Stomach (tissue), 9 donors: Measurements from ENCODE around the gene MSL2. TPM values are rescaled to one million over a fixed set of nuclear protein-coding genes. Genes with fewer than 3 reads are reported as not detected.
"Not testable (repeated sequence)": the region's sequence is repeated elsewhere in the genome, so short reads cannot be mapped to it uniquely, and the experiment has no call there.

Experiments used
- DNase-seq, 2 donors: peaks; one replicate each; pipeline versions ENCODE4 v3.0.0 to v3.0.0-alpha.2; 2013 to 2019
- H3K27ac ChIP-seq, 5 donors: fragments of 200-600 bp in 4 of 5; sonication (generic) in 4 of 5; one replicate each; pipeline ENCODE4 v1.5.1; 2013 to 2019; ENCODE audit warnings: mild to moderate bottlenecking in 1 of 5, moderate library complexity in 1 of 5
- H3K27me3 ChIP-seq, 3 donors: fragments of 200-600 bp; sonication (generic); one replicate each; pipeline ENCODE4 v1.5.1; 2017 to 2019; ENCODE audit warnings: mixed run types in 1 of 3
- H3K36me3 ChIP-seq, 4 donors: fragments of 200-600 bp; sonication (generic); 1 replicate in 3 of 4; 2 replicates in 1 of 4; pipeline ENCODE4 v1.5.1; 2016 to 2019
- H3K4me1 ChIP-seq, 4 donors: fragments of 200-600 bp; sonication (generic); one replicate each; pipeline ENCODE4 v1.5.1; 2016 to 2019
- H3K4me3 ChIP-seq, 4 donors: fragments of 200-600 bp; sonication (generic) in 3 of 4; one replicate each; pipeline ENCODE4 v1.5.1; 2016 to 2019; ENCODE audit warnings: mild to moderate bottlenecking in 1 of 4
- H3K9me3 ChIP-seq, 4 donors: fragments of 200-600 bp; sonication (generic); one replicate each; pipeline ENCODE4 v1.5.1; 2016 to 2019
- EP300 ChIP-seq: sonication (generic); formaldehyde crosslinking; IDR thresholded peaks from one replicate; pipeline ENCODE4 v1.6.1; 2017; ENCODE audit warnings: antibody characterized with exemption
- POLR2A ChIP-seq, 4 donors: fragments of 450-650 bp; IDR thresholded peaks; one replicate each; pipeline ENCODE4 v1.6.1; 2016; ENCODE audit warnings: antibody characterized with exemption in 4 of 4, control low read depth in 2 of 4, mild to moderate bottlenecking in 1 of 4, moderate library complexity in 1 of 4
- POLR2AphosphoS5 ChIP-seq, 3 donors: sonication (generic); formaldehyde crosslinking; IDR thresholded peaks; one replicate each; pipeline ENCODE4 v1.6.1; 2016; ENCODE audit warnings: antibody characterized with exemption in 3 of 3
- WGBS, 5 donors: extraction: QIAGEN DNeasy Blood & Tissue Kit in 3 of 5; methylation state at CpG; one replicate each; pipeline versions ENCODE4 v1.1.5 to v1.1.7; 2013 to 2018; 5-methylcytosine and 5-hydroxymethylcytosine counted together
- intact Hi-C: fragments of 100-400 bp; cut with DNase I; formaldehyde crosslinking; loops from one replicate; pipeline ENCODE4 v1.15.1; 2023; ENCODE audit warnings: low total_unique reads
- polyA plus RNA-seq, 3 donors: library from polyadenylated mRNA; stranded (reverse); fragments of 200-250 nt; gene quantifications; one replicate each; pipeline ENCODE4 v1.2.3, GENCODE V29; 2013
- total RNA-seq, 5 donors: library from RNA; depleted of rRNA; stranded (reverse); fragments of >200 nt; gene quantifications; one replicate each; pipeline versions ENCODE4 v1.1.0 to v1.2.3, GENCODE V29; 2014 to 2016
- TF ChIP-seq, protein P1 (sequence below), 7 experiments: fragments of 450-650 bp in 4 of 7; fragments of 200-600 bp in 3 of 7; sonication (generic) in 3 of 7; IDR thresholded peaks; one replicate each; pipeline ENCODE4 v1.5.1; 2016 to 2019; ENCODE audit warnings: antibody characterized with exemption in 7 of 7, control low read depth in 2 of 7, mild to moderate bottlenecking in 1 of 7
- donor health status: healthy with polysubstance abuse.
- donor health status: Bipolar disorder and iron deficiency.
- donor health status: healthy.

Gene MSL2
- total and polyA plus RNA-seq, 8 donors = 3.4 to 55.4 (median 18.6) TPM

DNA sequence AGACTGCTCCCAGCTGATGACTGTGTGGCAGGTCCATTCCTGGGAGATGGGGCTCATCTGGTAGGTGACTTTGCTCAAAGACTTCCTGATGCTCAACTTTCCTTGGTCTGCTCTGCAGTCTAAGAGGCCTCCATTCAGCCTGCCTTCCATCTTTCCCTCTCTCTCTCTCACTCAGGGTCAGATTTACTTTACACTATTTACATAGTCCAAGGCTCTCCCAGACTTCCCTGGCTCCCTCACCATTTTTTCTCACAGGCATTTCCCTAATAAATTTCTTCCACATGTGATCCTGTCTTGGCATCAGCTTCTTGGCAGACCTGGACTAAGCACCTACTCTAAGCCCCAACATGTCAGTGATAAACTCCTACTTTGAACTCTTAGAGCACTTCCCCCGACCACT lies 41.0 kb upstream of the MSL2 start:
- Histone ChIP-seq H3K27me3 (no peaks in the 10 kb centered on the region), H3K9me3 (no peaks in the 10 kb centered on the region), H3K4me3 (no peak overlapping the region), H3K4me1 (peaks cover 0 to 8% (median 0%) of the 10 kb centered on the region in 4 donors), H3K27ac (no peak overlapping the region), H3K36me3 (no peaks in the 10 kb centered on the region)
- TF ChIP-seq, protein P1, sequence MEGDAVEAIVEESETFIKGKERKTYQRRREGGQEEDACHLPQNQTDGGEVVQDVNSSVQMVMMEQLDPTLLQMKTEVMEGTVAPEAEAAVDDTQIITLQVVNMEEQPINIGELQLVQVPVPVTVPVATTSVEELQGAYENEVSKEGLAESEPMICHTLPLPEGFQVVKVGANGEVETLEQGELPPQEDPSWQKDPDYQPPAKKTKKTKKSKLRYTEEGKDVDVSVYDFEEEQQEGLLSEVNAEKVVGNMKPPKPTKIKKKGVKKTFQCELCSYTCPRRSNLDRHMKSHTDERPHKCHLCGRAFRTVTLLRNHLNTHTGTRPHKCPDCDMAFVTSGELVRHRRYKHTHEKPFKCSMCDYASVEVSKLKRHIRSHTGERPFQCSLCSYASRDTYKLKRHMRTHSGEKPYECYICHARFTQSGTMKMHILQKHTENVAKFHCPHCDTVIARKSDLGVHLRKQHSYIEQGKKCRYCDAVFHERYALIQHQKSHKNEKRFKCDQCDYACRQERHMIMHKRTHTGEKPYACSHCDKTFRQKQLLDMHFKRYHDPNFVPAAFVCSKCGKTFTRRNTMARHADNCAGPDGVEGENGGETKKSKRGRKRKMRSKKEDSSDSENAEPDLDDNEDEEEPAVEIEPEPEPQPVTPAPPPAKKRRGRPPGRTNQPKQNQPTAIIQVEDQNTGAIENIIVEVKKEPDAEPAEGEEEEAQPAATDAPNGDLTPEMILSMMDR (IDR thresholded peaks at IDR 0.05) = no peak
- TF ChIP-seq POLR2A (IDR thresholded peaks at IDR 0.05) (no peak), EP300 (no peak), POLR2AphosphoS5 (IDR thresholded peaks at IDR 0.05) (no peak)
- DNase-seq = peak in 1 of 2 donors; percentile 40
- 28 to 64% (median 32%) methylated on average over 1 of the region's 1 CpG for WGBS, 5 donors
- intact Hi-C loops = no loop called here

DNA sequence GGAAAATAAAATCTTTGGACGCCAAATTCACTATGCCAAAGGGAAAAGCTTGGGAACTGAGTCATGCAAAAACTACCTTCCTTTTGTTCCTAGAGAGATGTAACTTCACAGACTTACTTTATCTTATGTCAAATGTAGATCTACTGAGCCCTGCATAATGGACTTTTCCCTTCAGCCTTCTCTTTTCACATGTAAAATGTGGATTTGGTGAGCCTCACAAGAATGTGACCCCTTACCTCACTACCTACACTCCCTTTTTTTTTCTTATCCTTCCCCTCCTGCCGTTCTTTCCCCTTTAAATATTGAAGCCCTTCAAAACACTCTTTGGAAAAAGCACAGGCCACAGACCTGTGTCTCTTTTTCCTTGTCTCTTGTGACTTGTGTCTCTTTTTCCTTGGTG lies 40.0 kb upstream of the MSL2 start:
- Histone ChIP-seq H3K9me3 (no peaks in the 10 kb centered on the region), H3K27me3 (no peaks in the 10 kb centered on the region), H3K4me1 (peaks cover 0 to 8% (median 0%) of the 10 kb centered on the region in 4 donors), H3K27ac (no peak overlapping the region), H3K36me3 (no peaks in the 10 kb centered on the region), H3K4me3 (no peak overlapping the region)
- no peak for DNase-seq
- intact Hi-C loops = no loop called here
- WGBS, 5 donors = 81 to 91% (median 83%) methylated on average over 2 of the region's 2 CpGs
- no peak for TF ChIP-seq EP300
- no peak for TF ChIP-seq POLR2AphosphoS5 (IDR thresholded peaks at IDR 0.05)
- no peak for TF ChIP-seq POLR2A (IDR thresholded peaks at IDR 0.05)
- TF ChIP-seq, protein P1 (IDR thresholded peaks at IDR 0.05) = no peak

DNA sequence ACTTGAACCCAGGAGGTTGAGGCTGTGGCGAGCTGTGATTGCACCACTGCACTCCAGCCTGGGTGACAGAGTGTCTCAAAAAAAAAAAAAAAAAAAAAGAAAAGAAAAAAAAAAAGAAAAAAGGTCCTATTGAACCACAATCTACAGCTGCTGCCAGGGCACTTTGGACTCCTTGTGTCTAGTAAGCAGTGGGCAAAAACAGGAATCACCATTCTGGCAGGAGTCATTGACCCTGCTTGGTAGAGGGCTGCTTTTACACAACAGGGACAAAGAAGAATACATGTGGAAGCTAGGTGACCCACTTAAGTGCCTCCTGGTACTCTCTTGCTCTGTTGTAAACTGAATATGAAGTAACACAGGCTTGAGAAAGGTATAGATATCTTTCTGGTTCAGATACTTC lies 39.4 kb upstream of the MSL2 start:
- TF ChIP-seq EP300 = no peak
- TF ChIP-seq, protein P1 (IDR thresholded peaks at IDR 0.05) = no peak
- no peak for TF ChIP-seq POLR2A (IDR thresholded peaks at IDR 0.05)
- TF ChIP-seq POLR2AphosphoS5 (IDR thresholded peaks at IDR 0.05) = no peak
- intact Hi-C loops = no loop called here
- Histone ChIP-seq H3K4me1 (peaks cover 0 to 8% (median 0%) of the 10 kb centered on the region in 4 donors), H3K9me3 (no peaks in the 10 kb centered on the region), H3K4me3 (no peak overlapping the region), H3K27ac (no peak overlapping the region), H3K36me3 (no peaks in the 10 kb centered on the region), H3K27me3 (no peaks in the 10 kb centered on the region)
- WGBS, 5 donors = 90 to 100% (median 100%) methylated on average over 1 of the region's 1 CpG
- no peak for DNase-seq

DNA sequence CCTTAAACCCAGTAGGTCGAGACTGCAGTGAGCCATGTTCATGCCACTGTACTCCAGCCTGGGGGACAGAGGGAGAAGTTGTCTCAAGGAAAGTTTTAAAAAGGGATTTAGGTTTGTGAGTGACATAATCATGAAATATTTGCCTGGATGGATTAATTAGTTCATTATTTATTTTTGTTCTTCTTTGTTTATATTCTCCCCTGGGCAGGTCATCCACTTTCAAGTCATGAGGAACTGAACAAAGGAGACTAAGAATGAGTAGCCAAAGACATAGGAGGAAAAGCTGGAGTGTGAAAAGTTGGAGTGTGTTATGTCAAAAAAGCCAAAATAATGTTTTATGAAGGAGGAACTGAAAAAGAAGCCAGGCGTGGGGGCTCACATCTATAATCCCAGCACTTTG lies 36.3 kb upstream of the MSL2 start:
- TF ChIP-seq POLR2AphosphoS5 (IDR thresholded peaks at IDR 0.05) (no peak), EP300 (no peak)
- no peaks in the 10 kb centered on the region for H3K9me3 ChIP-seq
- intact Hi-C loops = no loop called here
- H3K27ac ChIP-seq = no peak overlapping the region
- no peaks in the 10 kb centered on the region for H3K27me3 ChIP-seq
- no peak overlapping the region for H3K4me3 ChIP-seq
- H3K4me1 ChIP-seq = no peaks in the 10 kb centered on the region
- DNase-seq = no peak
- H3K36me3 ChIP-seq = no peaks in the 10 kb centered on the region
- WGBS, 5 donors = 45 to 92% (median 81%) methylated on average over 2 of the region's 2 CpGs

DNA sequence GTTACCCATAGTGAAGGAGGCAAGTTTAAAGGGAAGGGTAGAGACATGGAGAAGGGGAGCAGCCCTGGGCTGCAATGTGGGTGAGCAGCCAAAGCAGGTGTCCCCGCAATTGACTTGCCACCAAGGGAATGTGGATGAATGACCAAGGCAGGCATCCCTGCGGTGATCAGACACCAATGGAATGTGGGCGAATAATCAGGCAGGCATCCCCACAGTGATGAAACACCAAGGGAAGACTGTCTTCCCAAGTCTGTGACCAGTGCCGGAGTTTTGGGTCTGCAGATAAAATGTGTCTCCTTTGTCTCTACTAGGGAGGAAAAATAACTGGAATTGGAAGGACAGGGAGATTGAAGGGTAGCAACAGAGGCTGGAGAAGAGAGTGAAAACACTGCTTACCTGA lies 26.6 kb upstream of the MSL2 start:
- H3K4me1 ChIP-seq, H3K27me3 ChIP-seq, DNase-seq, H3K36me3 ChIP-seq, intact Hi-C loops, H3K27ac ChIP-seq, H3K4me3 ChIP-seq: not testable (repeated sequence)
- H3K9me3 ChIP-seq = peaks cover 0 to 12% (median 9%) of the 10 kb centered on the region in 4 donors
- 93 to 96% (median 94%) methylated on average over 4 of the region's 4 CpGs for WGBS, 5 donors
